ENCODE data around the gene SCYGR3. TPM values are rescaled to one million over a fixed set of nuclear protein-coding genes. Genes with fewer than 3 reads are reported as not detected.

SCYGR3 gene
- polyA plus RNA-seq, 4 donors, result not detected

DNA sequence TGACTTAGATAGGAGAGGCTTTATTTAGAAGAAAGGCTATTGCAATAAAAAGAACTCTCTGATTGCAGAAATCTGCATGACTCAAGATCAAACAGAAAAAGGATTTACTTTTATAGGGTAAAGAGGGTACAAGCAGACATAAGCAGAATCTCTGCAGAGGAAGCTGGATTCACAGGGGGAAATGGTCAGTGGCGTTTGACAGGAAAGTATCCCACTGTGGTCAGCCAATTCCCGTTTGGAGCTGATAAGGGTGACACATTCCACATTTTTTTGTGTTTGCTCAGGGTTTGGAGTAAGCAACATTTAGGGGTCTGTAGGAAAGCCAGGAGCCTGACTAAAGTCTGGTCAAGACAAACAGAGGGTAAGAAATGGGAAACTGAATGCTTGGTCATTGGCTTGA, 28.0 kb upstream of the SCYGR3 start:
- H3K4me3 ChIP-seq (ENCODE audit: low read depth in 1 of 3, low read length in 3 of 3), result no peak overlapping the region
- no peak for FAIRE-seq
- 35 to 60% (median 45%) methylated on average over 2 of the region's 2 CpGs for WGBS, 3 donors
- no peaks in the 10 kb centered on the region for H3K9me3 ChIP-seq (ENCODE audit: control insufficient read depth in 2 of 2, insufficient read depth in 1 of 2, low read depth in 1 of 2, low read length in 1 of 2)
- H3K36me3 ChIP-seq (ENCODE audit: control insufficient read depth in 3 of 3, insufficient read depth in 2 of 3, low read depth in 1 of 3, low read length in 3 of 3), result no peaks in the 10 kb centered on the region
- no peaks in the 10 kb centered on the region for H3K27me3 ChIP-seq (ENCODE audit: control insufficient read depth in 3 of 3, insufficient read depth in 3 of 3, low read length in 3 of 3)
- DNase-seq, result no peak
- H3K4me1 ChIP-seq (ENCODE audit: control insufficient read depth in 3 of 3, insufficient read depth in 2 of 3, low read depth in 1 of 3, low read length in 2 of 3), result peaks cover 0 to 3% (median 0%) of the 10 kb centered on the region in 3 donors
- no peak overlapping the region for H3K27ac ChIP-seq (ENCODE audit: low read depth in 1 of 3, low read length in 2 of 3)

GRCh38 chr2:227634201-227634600, 19.6 kb upstream of the SCYGR3 start:
- WGBS, 3 donors, result 64 to 74% (median 73%) methylated on average over 3 of the region's 3 CpGs
- no peak for FAIRE-seq

GRCh38 chr2:227632827-227633226, 18.2 kb upstream of the SCYGR3 start:
- no peaks in the 10 kb centered on the region for H3K4me1 ChIP-seq (ENCODE audit: control insufficient read depth in 3 of 3, insufficient read depth in 2 of 3, low read depth in 1 of 3, low read length in 2 of 3)
- FAIRE-seq (no peak), DNase-seq (no peak)
- 74 to 82% (median 80%) methylated on average over 6 of the region's 6 CpGs for WGBS, 3 donors
- H3K9me3 ChIP-seq (ENCODE audit: control insufficient read depth in 2 of 2, insufficient read depth in 1 of 2, low read depth in 1 of 2, low read length in 1 of 2), result no peaks in the 10 kb centered on the region
- H3K4me3 ChIP-seq (ENCODE audit: low read depth in 1 of 3, low read length in 3 of 3), result no peak overlapping the region
- H3K36me3 ChIP-seq (ENCODE audit: control insufficient read depth in 3 of 3, insufficient read depth in 2 of 3, low read depth in 1 of 3, low read length in 3 of 3), result no peaks in the 10 kb centered on the region
- no peak overlapping the region for H3K27ac ChIP-seq (ENCODE audit: low read depth in 1 of 3, low read length in 2 of 3)
- no peaks in the 10 kb centered on the region for H3K27me3 ChIP-seq (ENCODE audit: control insufficient read depth in 3 of 3, insufficient read depth in 3 of 3, low read length in 3 of 3)

More at GRCh38 chr2:227634201-227634600, 19.6 kb upstream of the SCYGR3 start:
- Histone ChIP-seq H3K4me3 (ENCODE audit: low read depth in 1 of 3, low read length in 3 of 3) (no peak overlapping the region), H3K36me3 (ENCODE audit: control insufficient read depth in 3 of 3, insufficient read depth in 2 of 3, low read depth in 1 of 3, low read length in 3 of 3) (no peaks in the 10 kb centered on the region), H3K9me3 (ENCODE audit: control insufficient read depth in 2 of 2, insufficient read depth in 1 of 2, low read depth in 1 of 2, low read length in 1 of 2) (no peaks in the 10 kb centered on the region), H3K27ac (ENCODE audit: low read depth in 1 of 3, low read length in 2 of 3) (no peak overlapping the region), H3K27me3 (ENCODE audit: control insufficient read depth in 3 of 3, insufficient read depth in 3 of 3, low read length in 3 of 3) (no peaks in the 10 kb centered on the region), H3K4me1 (ENCODE audit: control insufficient read depth in 3 of 3, insufficient read depth in 2 of 3, low read depth in 1 of 3, low read length in 2 of 3) (no peaks in the 10 kb centered on the region)
- no peak for DNase-seq

DNA sequence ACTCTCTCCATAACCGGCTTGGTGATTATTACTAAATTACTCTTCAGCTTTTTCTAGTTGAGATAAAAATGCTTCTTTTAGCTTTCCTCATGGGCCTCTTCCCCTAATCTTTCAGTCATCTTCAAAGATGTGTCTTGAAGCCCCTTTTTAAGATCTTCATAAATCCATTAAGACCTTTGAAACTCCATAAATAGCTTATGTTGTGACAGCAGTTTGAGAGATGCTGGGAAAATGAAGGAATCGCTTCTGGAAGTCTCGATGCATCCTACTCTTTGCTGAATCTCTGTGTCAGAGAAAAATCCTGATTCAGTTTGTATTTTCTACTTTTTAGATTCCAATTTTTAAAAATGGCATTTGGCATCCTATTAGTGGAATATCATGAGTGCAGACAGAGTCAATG, 15.7 kb upstream of the SCYGR3 start:
- no peak overlapping the region for H3K27ac ChIP-seq (ENCODE audit: low read depth in 1 of 3, low read length in 2 of 3)
- no peak for DNase-seq
- H3K36me3 ChIP-seq (ENCODE audit: control insufficient read depth in 3 of 3, insufficient read depth in 2 of 3, low read depth in 1 of 3, low read length in 3 of 3), result no peaks in the 10 kb centered on the region
- H3K27me3 ChIP-seq (ENCODE audit: control insufficient read depth in 3 of 3, insufficient read depth in 3 of 3, low read length in 3 of 3), result no peaks in the 10 kb centered on the region
- 86% methylated on average over 3 of the region's 3 CpGs for WGBS, 3 donors
- H3K4me3 ChIP-seq (ENCODE audit: low read depth in 1 of 3, low read length in 3 of 3), result no peak overlapping the region
- no peak for FAIRE-seq
- H3K4me1 ChIP-seq (ENCODE audit: control insufficient read depth in 3 of 3, insufficient read depth in 2 of 3, low read depth in 1 of 3, low read length in 2 of 3), result no peaks in the 10 kb centered on the region
- no peaks in the 10 kb centered on the region for H3K9me3 ChIP-seq (ENCODE audit: control insufficient read depth in 2 of 2, insufficient read depth in 1 of 2, low read depth in 1 of 2, low read length in 1 of 2)

- H3K4me1 ChIP-seq (ENCODE audit: control insufficient read depth in 3 of 3, insufficient read depth in 2 of 3, low read depth in 1 of 3, low read length in 2 of 3), result no peaks in the 10 kb centered on the region
- no peak for FAIRE-seq
These were observed 14.8 kb upstream of the SCYGR3 start for GRCh38 chr2:227629435-227629834.

DNA sequence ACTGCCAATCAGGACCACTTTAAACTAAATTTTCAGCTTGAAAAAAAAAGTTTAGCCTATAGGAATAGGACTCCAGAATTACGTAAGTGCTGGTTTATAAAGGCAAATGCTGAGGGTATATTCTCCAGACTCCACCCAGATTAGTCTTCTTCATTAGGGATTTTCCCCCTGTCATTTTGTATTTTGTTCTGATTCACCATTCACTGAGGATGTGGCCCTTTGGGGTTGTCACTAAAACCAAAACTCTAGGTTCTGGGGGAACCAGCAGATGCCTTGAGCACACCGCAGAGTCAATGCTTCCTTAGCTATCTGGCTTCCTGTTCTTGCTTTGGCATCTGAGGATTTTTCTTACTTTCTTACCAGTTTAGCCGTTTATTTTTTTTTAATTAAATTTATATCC, 13.1 kb upstream of the SCYGR3 start:
- Histone ChIP-seq H3K4me3 (ENCODE audit: low read depth in 1 of 3, low read length in 3 of 3) (no peak overlapping the region), H3K27ac (ENCODE audit: low read depth in 1 of 3, low read length in 2 of 3) (no peak overlapping the region), H3K9me3 (ENCODE audit: control insufficient read depth in 2 of 2, insufficient read depth in 1 of 2, low read depth in 1 of 2, low read length in 1 of 2) (peaks cover 0 to 2% of the 10 kb centered on the region in 2 donors), H3K4me1 (ENCODE audit: control insufficient read depth in 3 of 3, insufficient read depth in 2 of 3, low read depth in 1 of 3, low read length in 2 of 3) (peaks cover 0 to 4% (median 0%) of the 10 kb centered on the region in 3 donors), H3K36me3 (ENCODE audit: control insufficient read depth in 3 of 3, insufficient read depth in 2 of 3, low read depth in 1 of 3, low read length in 3 of 3) (no peaks in the 10 kb centered on the region), H3K27me3 (ENCODE audit: control insufficient read depth in 3 of 3, insufficient read depth in 3 of 3, low read length in 3 of 3) (no peaks in the 10 kb centered on the region)
- 64 to 83% (median 71%) methylated on average over 3 of the region's 3 CpGs for WGBS, 3 donors
- FAIRE-seq (no peak), DNase-seq (no peak)

More at GRCh38 chr2:227629435-227629834, 14.8 kb upstream of the SCYGR3 start:
- WGBS, 3 donors, result 57 to 73% (median 71%) methylated on average over 7 of the region's 7 CpGs
- Histone ChIP-seq H3K27ac (ENCODE audit: low read depth in 1 of 3, low read length in 2 of 3) (no peak overlapping the region), H3K27me3 (ENCODE audit: control insufficient read depth in 3 of 3, insufficient read depth in 3 of 3, low read length in 3 of 3) (no peaks in the 10 kb centered on the region), H3K36me3 (ENCODE audit: control insufficient read depth in 3 of 3, insufficient read depth in 2 of 3, low read depth in 1 of 3, low read length in 3 of 3) (no peaks in the 10 kb centered on the region), H3K9me3 (ENCODE audit: control insufficient read depth in 2 of 2, insufficient read depth in 1 of 2, low read depth in 1 of 2, low read length in 1 of 2) (no peaks in the 10 kb centered on the region), H3K4me3 (ENCODE audit: low read depth in 1 of 3, low read length in 3 of 3) (no peak overlapping the region)
- DNase-seq, result no peak

DNA sequence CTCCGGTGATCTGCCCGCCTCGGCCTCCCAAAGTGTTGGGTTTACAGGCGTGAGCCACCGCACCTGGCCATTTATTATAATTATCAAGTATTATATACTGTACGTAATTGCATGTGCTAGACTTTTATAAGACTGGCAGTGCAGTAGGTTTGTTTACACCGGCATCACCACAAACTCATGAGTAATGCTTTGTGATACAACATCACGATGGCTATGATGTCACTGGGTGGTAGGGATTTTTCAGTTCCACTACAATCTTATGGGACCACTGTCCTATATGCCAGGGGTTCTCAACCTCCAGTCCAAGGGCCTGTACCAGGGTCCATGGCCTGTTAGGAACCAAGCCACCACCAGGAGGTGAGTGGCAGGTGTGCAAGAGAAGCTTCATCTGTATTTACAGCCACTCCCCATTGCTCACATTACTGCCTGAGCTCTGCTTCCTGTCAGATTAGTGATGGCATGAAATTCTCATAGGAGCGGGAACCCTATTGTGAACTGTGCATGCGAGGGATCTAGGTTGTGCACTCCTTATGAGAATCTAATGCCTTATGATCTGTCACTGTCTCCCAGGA, 12.0 kb upstream of the SCYGR3 start:
- H3K27me3 ChIP-seq (ENCODE audit: control insufficient read depth in 3 of 3, insufficient read depth in 3 of 3, low read length in 3 of 3), result no peaks in the 10 kb centered on the region
- no peak overlapping the region for H3K4me3 ChIP-seq (ENCODE audit: low read depth in 1 of 3, low read length in 3 of 3)
- FAIRE-seq, result no peak
- peaks cover 0 to 9% of the 10 kb centered on the region in 2 donors for H3K9me3 ChIP-seq (ENCODE audit: control insufficient read depth in 2 of 2, insufficient read depth in 1 of 2, low read depth in 1 of 2, low read length in 1 of 2)
- no peaks in the 10 kb centered on the region for H3K36me3 ChIP-seq (ENCODE audit: control insufficient read depth in 3 of 3, insufficient read depth in 2 of 3, low read depth in 1 of 3, low read length in 3 of 3)
- H3K27ac ChIP-seq (ENCODE audit: low read depth in 1 of 3, low read length in 2 of 3), result no peak overlapping the region
- DNase-seq, result no peak
- H3K4me1 ChIP-seq (ENCODE audit: control insufficient read depth in 3 of 3, insufficient read depth in 2 of 3, low read depth in 1 of 3, low read length in 2 of 3), result peaks cover 0 to 4% (median 0%) of the 10 kb centered on the region in 3 donors
- WGBS, 3 donors, result 89 to 94% (median 89%) methylated on average over 10 of the region's 10 CpGs

DNA sequence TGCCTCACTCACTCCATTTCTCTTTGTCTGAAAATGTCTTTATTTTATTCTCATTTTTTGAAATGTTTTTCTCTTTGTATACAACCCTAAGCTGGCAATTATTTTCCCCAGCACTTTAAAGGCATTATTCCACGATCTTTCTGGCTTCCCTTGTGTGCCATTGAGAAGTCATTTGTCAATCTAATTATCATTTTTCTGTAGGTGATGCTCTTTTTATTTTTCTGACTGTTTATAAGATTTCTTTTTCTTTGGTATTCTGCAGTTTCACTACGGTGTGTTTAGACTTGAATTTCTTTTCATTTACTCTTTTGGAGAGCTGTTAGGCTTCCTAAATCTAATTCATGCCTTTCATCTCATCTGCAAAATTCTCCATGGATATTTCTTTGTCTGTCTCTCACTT, 10.8 kb upstream of the SCYGR3 start:
- H3K4me1 ChIP-seq (ENCODE audit: control insufficient read depth in 3 of 3, insufficient read depth in 2 of 3, low read depth in 1 of 3, low read length in 2 of 3), result peaks cover 0 to 4% (median 0%) of the 10 kb centered on the region in 3 donors
- WGBS, 3 donors, result 53 to 75% (median 64%) methylated on average over 2 of the region's 2 CpGs
- FAIRE-seq (no peak), DNase-seq (no peak)
- no peaks in the 10 kb centered on the region for H3K36me3 ChIP-seq (ENCODE audit: control insufficient read depth in 3 of 3, insufficient read depth in 2 of 3, low read depth in 1 of 3, low read length in 3 of 3)
- no peaks in the 10 kb centered on the region for H3K27me3 ChIP-seq (ENCODE audit: control insufficient read depth in 3 of 3, insufficient read depth in 3 of 3, low read length in 3 of 3)
- H3K4me3 ChIP-seq (ENCODE audit: low read depth in 1 of 3, low read length in 3 of 3), result no peak overlapping the region
- no peak overlapping the region for H3K27ac ChIP-seq (ENCODE audit: low read depth in 1 of 3, low read length in 2 of 3)
- H3K9me3 ChIP-seq (ENCODE audit: control insufficient read depth in 2 of 2, insufficient read depth in 1 of 2, low read depth in 1 of 2, low read length in 1 of 2), result peaks cover 0 to 11% of the 10 kb centered on the region in 2 donors

GRCh38 chr2:227623226-227623625, 8.6 kb upstream of the SCYGR3 start:
- no peaks in the 10 kb centered on the region for H3K27me3 ChIP-seq (ENCODE audit: control insufficient read depth in 3 of 3, insufficient read depth in 3 of 3, low read length in 3 of 3)
- no peaks in the 10 kb centered on the region for H3K36me3 ChIP-seq (ENCODE audit: control insufficient read depth in 3 of 3, insufficient read depth in 2 of 3, low read depth in 1 of 3, low read length in 3 of 3)
- H3K4me3 ChIP-seq (ENCODE audit: low read depth in 1 of 3, low read length in 3 of 3), result no peak overlapping the region
- H3K9me3 ChIP-seq (ENCODE audit: control insufficient read depth in 2 of 2, insufficient read depth in 1 of 2, low read depth in 1 of 2, low read length in 1 of 2), result peaks cover 0 to 11% of the 10 kb centered on the region in 2 donors
- FAIRE-seq (no peak), DNase-seq (peak; percentile 69 to 79)
- H3K27ac ChIP-seq (ENCODE audit: low read depth in 1 of 3, low read length in 2 of 3), result peak overlapping the region in 1 of 3 donors; percentile 9
- H3K4me1 ChIP-seq (ENCODE audit: control insufficient read depth in 3 of 3, insufficient read depth in 2 of 3, low read depth in 1 of 3, low read length in 2 of 3), result peaks cover 0 to 4% (median 0%) of the 10 kb centered on the region in 3 donors

Measured in small intestine (tissue), 7 donors.